Glomerular visceral epithelial cell (primary cell): ENCODE results near the gene SAMD11.
"Not testable (repeated sequence)": the region's sequence is repeated elsewhere in the genome, so short reads cannot be mapped to it uniquely, and the experiment has no call there.

Experiments used
- DNase-seq: peaks from one replicate; pipeline ENCODE4 v3.0.0-alpha.2; 2016; ENCODE audit errors: extremely low spot score

The SAMD11 gene

GRCh38 chr1:975896-976683, 52.4 kb downstream of the SAMD11 start:
- peak; percentile 81 for DNase-seq

- DNase-seq: not testable (repeated sequence)
Measured at GRCh38 chr1:976791-977190, 53.1 kb downstream of the SAMD11 start.

- DNase-seq: no peak
Measured at GRCh38 chr1:978069-978834, 54.5 kb downstream of the SAMD11 start.

GRCh38 chr1:978835-979743, 55.4 kb downstream of the SAMD11 start:
- no peak for DNase-seq

- no peak for DNase-seq
Measured at GRCh38 chr1:979744-980072, 56.0 kb downstream of the SAMD11 start.

- no peak for DNase-seq
Measured at GRCh38 chr1:980137-980571, 56.4 kb downstream of the SAMD11 start.

GRCh38 chr1:980602-981395, 57.1 kb downstream of the SAMD11 start:
- DNase-seq: no peak

GRCh38 chr1:981491-981954, 57.8 kb downstream of the SAMD11 start:
- DNase-seq: no peak

- no peak for DNase-seq
Measured at GRCh38 chr1:981955-982558, 58.3 kb downstream of the SAMD11 start, which contains the start of gene PERM1. PERM1 (minus strand) TSS chr1:982093; CDS start chr1:981029, 1,064 bp downstream.

GRCh38 chr1:982765-983436, 59.2 kb downstream of the SAMD11 start:
- no peak for DNase-seq

- peak; percentile 46 for DNase-seq
Measured at GRCh38 chr1:983798-984475, 60.2 kb downstream of the SAMD11 start.

- no peak for DNase-seq
Measured at GRCh38 chr1:984476-984814, 60.7 kb downstream of the SAMD11 start.

GRCh38 chr1:985126-985525, 61.4 kb downstream of the SAMD11 start:
- no peak for DNase-seq

- DNase-seq: not testable (repeated sequence)
Measured at GRCh38 chr1:988061-988460, 64.3 kb downstream of the SAMD11 start.

- not testable (repeated sequence) for DNase-seq
Measured at GRCh38 chr1:991275-991674, 67.6 kb downstream of the SAMD11 start.

- no peak for DNase-seq
Measured at GRCh38 chr1:991895-992294, 68.2 kb downstream of the SAMD11 start.

GRCh38 chr1:992362-992761, 68.6 kb downstream of the SAMD11 start:
- no peak for DNase-seq

GRCh38 chr1:993379-993995, 69.8 kb downstream of the SAMD11 start:
- DNase-seq: no peak
